HG03442 (cell line): ENCODE data around the gene GNRH2.
"Not testable (repeated sequence)": the region's sequence is repeated elsewhere in the genome, so short reads cannot be mapped to it uniquely, and the experiment has no call there.

ENCODE experiments used
- ATAC-seq: cut with Tn5 transposase; IDR thresholded peaks from one replicate; pipeline ENCODE4 v1.9.1; 2021; ENCODE audit warnings: mild to moderate bottlenecking, moderate library complexity; ENCODE audit not compliant: unreplicated experiment

Gene GNRH2

DNA sequence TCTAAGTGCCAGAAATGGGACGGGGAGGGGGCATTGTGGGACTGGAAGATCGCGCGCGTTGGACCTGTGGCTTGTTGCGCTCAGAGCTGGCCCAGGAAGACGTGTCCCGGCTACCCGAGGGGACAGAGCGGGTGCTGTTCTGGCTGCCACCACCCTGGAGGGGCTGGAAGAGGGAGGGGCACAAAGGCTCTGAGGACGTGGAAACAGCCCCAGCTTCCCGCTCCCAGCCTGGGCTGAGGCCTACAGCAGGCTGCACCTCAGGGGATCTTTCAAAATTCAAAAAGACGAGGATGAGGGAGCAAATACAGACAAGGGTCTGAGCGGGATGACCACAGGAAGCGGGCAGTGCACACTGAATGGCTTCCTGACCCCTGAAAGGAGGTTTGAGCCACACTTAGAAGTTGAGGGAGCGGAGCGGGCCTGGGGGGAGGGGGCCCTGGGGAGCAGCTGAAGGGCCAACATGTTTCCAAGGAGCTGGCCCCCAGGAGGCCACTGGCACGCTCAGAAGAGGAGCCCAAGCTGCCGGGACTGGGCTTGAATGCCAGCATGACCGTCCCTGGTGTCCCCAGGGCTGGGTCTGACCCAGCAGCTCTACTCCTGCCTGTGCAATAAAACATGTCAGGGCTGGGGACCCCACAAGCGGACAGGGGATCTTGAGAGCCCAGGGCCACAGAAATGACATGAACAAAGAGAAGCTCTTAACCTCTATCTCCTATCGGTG, 29.3 kb downstream of the GNRH2 start:
- ATAC-seq, result no peak

DNA sequence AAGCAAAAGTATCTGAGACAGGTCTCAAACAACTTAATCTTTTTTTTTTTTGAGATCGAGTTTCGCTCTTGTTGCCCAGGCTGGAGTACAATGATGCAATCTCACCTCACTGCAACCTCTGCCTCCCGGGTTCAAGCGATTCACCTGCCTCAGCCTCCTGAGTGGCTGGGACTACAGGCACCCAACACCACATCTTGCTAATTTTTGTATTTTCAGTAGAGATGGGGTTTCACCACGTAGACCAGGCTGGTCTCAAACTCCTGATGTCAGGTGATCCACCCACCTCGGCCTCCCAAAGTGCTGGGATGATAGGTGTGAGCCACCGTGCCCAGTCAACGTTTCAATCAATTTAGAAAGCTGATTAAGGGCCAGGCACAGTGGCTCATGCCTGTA, 29.8 kb downstream of the GNRH2 start:
- not testable (repeated sequence) for ATAC-seq

DNA sequence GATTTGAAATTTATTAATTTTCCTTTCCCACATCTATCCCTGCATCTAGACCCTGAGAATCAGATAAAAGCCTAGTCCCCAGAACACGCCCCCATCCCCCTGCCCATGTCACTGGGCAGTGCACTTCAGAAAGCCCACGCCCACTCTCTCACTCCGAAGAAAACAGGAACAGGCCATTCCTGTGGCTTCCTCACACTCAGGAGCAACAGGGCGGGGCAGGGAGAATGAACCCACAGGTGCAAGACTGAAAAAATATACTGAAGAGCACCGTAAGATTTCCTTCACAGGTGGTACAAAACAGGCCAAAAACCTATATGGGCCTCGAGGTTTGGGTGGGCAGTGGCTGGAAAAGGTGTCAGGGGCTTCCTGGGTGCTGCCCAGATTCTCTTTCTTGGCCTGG, 31.4 kb downstream of the GNRH2 start:
- no peak for ATAC-seq

DNA sequence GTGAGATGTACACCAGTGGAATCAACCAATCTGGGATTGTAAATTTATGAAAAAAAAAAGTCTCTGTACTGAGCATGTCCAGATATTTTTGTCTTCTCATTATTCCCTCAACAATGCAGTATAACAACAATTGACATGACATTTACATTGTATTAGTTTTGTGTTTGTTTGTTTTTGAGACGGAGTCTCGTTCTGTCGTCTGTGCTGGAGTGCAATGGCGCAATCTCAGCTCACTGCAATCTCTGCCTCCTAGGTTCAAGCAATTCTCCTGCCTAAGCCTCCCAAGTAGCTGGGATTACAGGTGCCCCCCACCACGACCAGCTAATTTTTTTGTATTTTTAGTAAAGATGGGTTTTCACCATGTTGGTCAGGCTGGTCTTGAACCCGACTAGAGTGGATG, 31.9 kb downstream of the GNRH2 start:
- ATAC-seq, result not testable (repeated sequence)

DNA sequence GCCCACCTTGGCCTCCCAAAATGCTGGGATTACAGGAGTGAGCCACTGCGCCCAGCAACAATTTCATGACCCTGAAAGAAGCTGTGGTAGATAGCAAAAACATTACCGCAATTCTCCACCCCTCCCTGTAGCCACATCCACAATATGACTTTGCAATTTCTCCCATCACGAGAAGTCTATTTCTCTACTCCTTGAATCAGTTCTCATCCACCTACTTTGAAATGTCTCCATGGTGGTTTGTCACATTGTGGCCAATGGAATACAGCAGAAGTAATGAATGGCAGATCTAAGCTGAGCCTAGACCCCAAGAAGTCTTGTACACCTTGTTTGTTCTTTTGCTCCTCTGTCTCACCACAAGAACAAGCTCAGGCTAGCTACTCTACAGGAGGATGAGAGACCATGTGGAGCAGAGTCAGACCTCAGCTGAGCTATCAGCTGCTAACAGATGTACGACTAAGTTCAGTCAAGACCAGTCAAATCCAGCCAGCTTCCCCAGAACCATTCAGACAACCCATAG, 34.3 kb downstream of the GNRH2 start:
- no peak for ATAC-seq

- ATAC-seq, result no peak
These were observed 37.5 kb downstream of the GNRH2 start for GRCh38 chr20:3080939-3081388.

DNA sequence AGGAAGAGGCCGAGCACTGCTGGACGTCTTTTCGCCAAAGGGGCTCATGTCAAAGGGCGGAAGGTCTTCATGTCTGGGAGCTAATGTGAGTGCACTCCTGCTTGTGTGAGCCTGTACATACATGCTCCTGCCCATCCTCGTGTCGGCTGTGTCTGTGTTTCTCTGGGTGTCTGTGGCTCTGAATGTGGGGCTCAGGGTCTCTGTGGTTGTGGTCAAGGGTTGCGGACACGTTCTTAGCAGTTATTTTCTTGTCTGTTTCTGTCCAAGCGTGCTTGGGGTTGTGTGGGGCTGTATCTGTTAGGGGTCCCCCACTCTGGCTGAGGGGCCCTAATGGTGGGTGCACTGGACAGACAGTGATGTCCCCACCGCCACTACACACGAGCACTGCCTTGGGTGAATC, 38.2 kb downstream of the GNRH2 start:
- no peak for ATAC-seq

GRCh38 chr20:3082306-3082951, 39.0 kb downstream of the GNRH2 start:
- no peak for ATAC-seq

DNA sequence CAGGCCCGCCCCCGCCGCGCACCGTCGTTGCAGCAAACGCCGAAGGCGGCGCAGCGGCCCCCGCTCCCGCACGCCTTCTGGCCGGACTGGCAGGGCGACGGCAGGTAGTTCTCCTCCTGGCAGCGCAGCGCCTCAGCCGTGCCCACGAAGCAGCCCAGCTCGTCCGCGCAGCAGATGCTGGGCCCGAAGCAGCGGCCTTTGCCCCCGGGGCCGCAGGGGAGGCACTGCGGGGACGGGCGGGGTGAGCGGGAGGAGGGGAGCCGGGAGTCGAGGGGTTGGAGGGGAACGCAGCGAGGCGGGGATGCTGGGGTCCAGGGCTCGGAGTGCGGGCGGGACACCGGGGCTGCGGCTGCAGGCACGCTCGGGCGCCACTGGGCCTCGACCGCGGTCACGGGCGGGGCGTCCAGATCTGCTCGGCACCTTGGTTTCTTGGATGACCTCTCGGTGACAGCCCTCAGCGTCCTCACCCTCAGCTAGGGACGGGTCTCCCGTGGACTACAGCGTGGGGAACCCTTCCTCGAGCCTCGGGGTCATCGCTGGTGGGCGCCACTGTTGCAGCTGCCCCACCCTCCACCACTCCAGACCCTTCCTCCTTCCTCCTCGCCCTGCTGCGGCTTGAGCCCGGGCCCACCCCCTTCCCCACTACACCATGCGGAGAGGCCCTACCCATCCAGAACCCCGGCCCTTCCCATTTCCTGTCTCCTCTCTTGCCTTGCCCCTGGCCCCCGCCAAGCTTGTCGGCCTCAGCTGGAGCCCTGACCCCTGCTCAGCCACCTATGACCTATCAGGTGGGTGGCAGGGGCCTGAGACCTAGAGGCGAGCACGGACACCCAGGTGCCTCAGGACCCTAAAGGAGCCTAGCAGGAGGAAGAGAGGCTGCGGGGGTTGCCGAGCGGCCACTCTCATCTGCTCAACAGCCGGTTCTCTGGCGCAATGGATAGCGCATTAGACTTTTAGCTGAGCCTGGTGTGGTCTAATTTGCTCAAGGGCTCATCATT, 39.8 kb downstream of the GNRH2 start:
- no peak for ATAC-seq

DNA sequence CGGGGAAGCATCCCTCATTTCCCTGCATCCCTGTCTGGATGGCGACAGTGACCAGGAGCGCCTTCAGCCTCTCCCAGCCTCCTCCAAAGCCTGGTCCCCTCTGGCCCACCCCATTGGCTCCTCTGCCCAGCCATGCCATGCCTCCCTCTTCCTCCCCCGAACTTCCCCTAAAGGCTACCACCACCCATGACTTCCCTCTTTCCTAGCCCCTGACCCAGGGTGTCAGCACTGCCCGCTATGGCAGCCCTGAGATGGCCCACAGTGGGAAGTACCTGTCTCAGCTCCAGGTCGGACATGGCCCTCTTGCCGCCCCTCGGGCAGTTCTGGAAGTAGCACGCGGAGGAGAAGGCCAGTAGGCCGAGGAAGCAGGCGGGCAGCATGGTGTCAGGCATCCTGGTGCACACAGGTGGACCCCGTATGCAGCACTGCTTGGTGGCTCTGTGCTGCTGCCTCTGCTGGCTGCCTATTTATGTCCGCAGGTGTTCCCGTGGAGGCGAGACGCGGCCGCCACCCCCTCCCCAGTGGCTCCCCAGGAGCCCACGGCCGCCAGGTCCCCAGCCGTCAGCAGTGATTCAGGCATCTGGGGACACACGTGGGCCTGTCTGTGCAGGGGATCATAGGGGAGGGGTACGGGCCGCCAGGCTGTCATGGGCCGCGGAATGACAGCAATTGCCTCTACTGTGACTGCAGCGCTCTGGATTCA, 41.0 kb downstream of the GNRH2 start, which contains the start of gene AVP:
Gene AVP, minus strand, starts transcription at position 442 of the 703 bp plus-strand sequence. Its CDS starts 50 bp downstream, at position 392.
- ATAC-seq, result no peak

DNA sequence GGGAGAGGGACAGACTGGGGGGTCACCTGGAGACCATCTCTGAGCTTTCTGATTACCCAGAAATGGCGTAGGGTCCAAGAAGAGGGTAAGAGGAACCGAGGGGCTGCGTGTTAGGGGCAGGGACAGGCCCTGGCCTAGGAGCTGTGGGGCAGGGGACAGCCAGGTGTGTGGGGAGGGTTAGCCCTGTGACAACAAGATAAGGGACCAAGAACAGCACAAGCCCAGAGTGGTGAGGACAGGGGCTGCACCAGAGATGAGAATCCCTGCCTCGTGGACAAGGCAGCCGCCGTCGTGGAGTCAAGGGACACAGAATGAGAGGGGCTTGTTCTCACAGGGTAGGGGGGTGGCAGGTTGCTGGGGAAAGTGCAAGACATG, 41.6 kb downstream of the GNRH2 start:
- no peak for ATAC-seq

GRCh38 chr20:3085571-3086072, 42.2 kb downstream of the GNRH2 start:
- no peak for ATAC-seq

GRCh38 chr20:3088031-3088430, 44.6 kb downstream of the GNRH2 start:
- ATAC-seq, result no peak

DNA sequence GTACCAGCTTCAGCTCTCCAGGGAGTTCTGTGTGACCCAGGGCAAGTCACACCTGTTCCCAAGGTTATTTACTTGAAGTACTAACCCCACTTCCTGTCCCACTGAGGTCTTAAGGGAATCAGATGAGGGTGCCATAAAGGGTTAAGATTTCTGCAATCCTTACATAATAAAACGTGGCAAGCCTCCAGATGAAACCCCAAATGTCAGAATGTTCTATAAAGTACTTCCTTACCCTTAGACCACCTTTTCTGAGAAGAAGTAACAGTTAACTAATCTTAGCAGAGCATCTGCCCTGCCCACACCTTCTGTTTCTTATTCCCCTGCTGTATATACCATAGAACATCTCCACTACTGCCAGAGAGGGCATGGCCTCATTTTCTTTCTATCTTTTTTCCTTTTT, 47.1 kb downstream of the GNRH2 start:
- ATAC-seq, result no peak

DNA sequence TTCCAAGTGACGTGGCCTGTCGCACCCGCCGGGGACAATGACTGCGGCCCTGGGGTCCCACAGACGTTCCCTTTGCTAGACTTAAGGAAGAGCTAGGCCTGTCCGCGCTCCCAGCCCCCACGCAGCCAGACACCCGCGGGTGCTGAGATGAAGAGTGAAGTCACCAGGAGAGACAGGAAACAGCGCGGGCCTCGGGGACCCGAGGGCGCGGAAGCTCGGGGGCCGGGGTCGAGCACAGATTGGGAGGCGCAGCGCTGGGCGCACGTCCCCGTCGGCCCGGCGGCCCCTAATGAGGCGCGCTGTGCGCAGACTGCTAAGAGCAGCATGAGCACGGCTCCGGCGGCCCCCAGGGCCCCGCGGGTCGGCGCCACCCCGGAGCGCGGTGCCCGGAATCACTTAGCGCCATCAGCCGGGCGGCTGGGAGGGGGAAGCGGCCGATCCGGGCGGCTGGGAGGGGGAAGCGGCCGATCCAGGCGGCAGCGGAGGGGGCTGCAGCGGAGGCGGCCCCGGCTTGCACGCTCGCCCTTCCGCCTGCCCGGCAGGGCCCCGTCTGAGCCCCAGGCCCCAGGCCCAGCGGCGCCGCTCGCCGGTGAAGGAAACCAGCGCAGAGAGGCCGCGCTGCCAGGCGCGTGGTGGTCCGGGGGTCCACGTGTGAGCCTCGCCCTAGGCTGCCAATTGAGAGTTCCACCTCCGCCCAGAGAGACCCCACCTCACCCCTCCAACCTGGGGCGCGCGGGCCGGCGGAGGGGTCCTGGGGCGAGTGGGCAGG, 49.4 kb downstream of the GNRH2 start:
- no peak for ATAC-seq

DNA sequence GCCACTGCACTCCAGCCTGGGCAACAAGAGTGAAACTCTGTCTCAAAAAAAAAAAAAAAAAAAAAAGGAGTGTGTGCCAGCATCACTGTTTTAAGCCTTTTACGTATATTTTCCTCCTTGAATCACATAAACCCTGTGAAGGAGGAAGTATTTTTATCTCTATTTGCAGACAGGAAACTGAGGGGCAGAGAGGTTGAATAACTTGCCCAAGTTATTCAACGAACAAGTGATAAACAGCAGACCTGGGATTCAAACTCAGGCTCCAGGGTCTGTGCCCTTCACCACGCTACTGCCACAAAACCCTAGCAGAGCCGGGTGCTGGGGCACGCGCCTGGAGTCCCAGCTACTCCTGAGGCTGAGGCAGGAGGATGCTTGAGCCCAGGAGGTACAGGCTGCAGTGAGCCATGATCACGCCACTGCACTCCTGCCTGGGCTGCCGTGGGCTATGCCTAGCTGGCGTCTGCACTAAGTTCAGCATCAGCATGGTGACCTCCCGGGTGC, 50.5 kb downstream of the GNRH2 start:
- no peak for ATAC-seq

GRCh38 chr20:3094848-3095629, 51.6 kb downstream of the GNRH2 start:
- ATAC-seq, result no peak
